SW480 (cell line): ENCODE data around the gene WDHD1.
A peak's percentile ranks its signal among the peaks of the same experiment; 100 is the strongest.
"Not testable (repeated sequence)": the region's sequence is repeated elsewhere in the genome, so short reads cannot be mapped to it uniquely, and the experiment has no call there.

ENCODE experiments used
- DNase-seq: peaks from one replicate; pipeline ENCODE4 v3.0.0-alpha.2; 2016; ENCODE audit warnings: low spot score

WDHD1 gene

GRCh38 chr14:54902521-54903420 is 124.1 kb downstream of the WDHD1 start, which contains the start of gene GCH1:
GCH1 (minus strand) TSS chr14:54902826; CDS start chr14:54902663, 163 bp downstream.
- DNase-seq: peak; percentile 84

- DNase-seq: peak; percentile 82
Measured at GRCh38 chr14:54902143-54902520, 124.8 kb downstream of the WDHD1 start.

GRCh38 chr14:54901380-54902142 is 125.3 kb downstream of the WDHD1 start:
- peak; percentile 23 for DNase-seq

GRCh38 chr14:54899573-54899972 is 127.3 kb downstream of the WDHD1 start:
- DNase-seq: no peak

- DNase-seq: not testable (repeated sequence)
Measured at GRCh38 chr14:54897809-54898555, 128.9 kb downstream of the WDHD1 start.

GRCh38 chr14:54895683-54896082 is 131.2 kb downstream of the WDHD1 start:
- DNase-seq: no peak

- DNase-seq: no peak
Measured at GRCh38 chr14:54894995-54895394, 131.9 kb downstream of the WDHD1 start.

- peak; percentile 47 for DNase-seq
Measured at GRCh38 chr14:54893151-54893760, 133.6 kb downstream of the WDHD1 start.

- no peak for DNase-seq
Measured at GRCh38 chr14:54891471-54892245, 135.2 kb downstream of the WDHD1 start.

- DNase-seq: no peak
Measured at GRCh38 chr14:54890788-54891187, 136.1 kb downstream of the WDHD1 start.

GRCh38 chr14:54889919-54890318 is 137.0 kb downstream of the WDHD1 start:
- no peak for DNase-seq
